Pancreas (tissue), 10 donors: ENCODE results near the gene RAD52. TPM values are rescaled to one million over a fixed set of nuclear protein-coding genes. Genes with fewer than 3 reads are reported as not detected.
A peak's percentile ranks its signal among the peaks of the same experiment; 100 is the strongest.

ENCODE experiments used
- ATAC-seq, 4 donors: fragments of 200-7000 bp; cut with Tn5 transposase; one replicate each; pipeline versions ENCODE4 v1.8.0 to v1.9.1; 2020; ENCODE audit warnings: mild to moderate bottlenecking in 4 of 4, moderate library complexity in 4 of 4
- DNase-seq, 6 donors: peaks; one replicate each; pipeline ENCODE4 v3.0.0-alpha.2; 2020
- FAIRE-seq: peaks from 2 replicates; lab custom pipeline; 2012; peaks lifted over from hg19 to GRCh38; lab: Jason Lieb, UNC
- H3K27ac ChIP-seq, 4 donors: fragments of 200-600 bp; sonication (generic); 1 replicate in 3 of 4; 2 replicates in 1 of 4; pipeline versions ENCODE4 v1.5.0 to v1.8.0; 2020
- H3K27me3 ChIP-seq, 4 donors: fragments of 200-600 bp; one replicate each; pipeline ENCODE4 v1.8.0; 2021
- H3K36me3 ChIP-seq, 3 donors: fragments of 200-600 bp; sonication (generic) in 1 of 3; one replicate each; pipeline versions ENCODE4 v1.5.0 to v1.8.0; 2020 to 2021
- H3K4me1 ChIP-seq, 3 donors: fragments of 200-600 bp; one replicate each; pipeline ENCODE4 v1.8.0; 2021
- H3K4me3 ChIP-seq, 4 donors: fragments of 200-600 bp; sonication (generic) in 2 of 4; one replicate each; pipeline versions ENCODE4 v1.5.0 to v1.8.0; 2020 to 2021
- H3K9me3 ChIP-seq, 4 donors: fragments of 200-600 bp; one replicate each; pipeline ENCODE4 v1.8.0; 2021
- WGBS, 2 donors: extraction: QIAGEN DNeasy Blood & Tissue Kit; methylation state at CpG; one replicate each; pipeline ENCODE4 v1.1.7; 2013; 5-methylcytosine and 5-hydroxymethylcytosine counted together
- intact Hi-C, 3 donors: fragments of 100-400 bp; cut with DNase I; formaldehyde crosslinking; loops; one replicate each; pipeline versions ENCODE4 v1.11.1 to v1.14.2; 2022
- polyA plus RNA-seq, 2 donors: library from polyadenylated mRNA; stranded (reverse); fragments of 200-250 nt; gene quantifications; one replicate each; pipeline ENCODE4 v1.2.3, GENCODE V29; 2013
- total RNA-seq, 6 donors: library from RNA; stranded (reverse); fragmentation: NEBNext Ultra II Directional in 4 of 6; extraction: Animal tissue kit (Norgen Biotek cat#: 25700) in 4 of 6; gene quantifications; one replicate each; pipeline versions ENCODE4 v1.2.1 to v1.2.4, GENCODE V29; 2021 to 2023
- TF ChIP-seq, protein P1 (sequence below), 4 donors: fragments of 200-600 bp; sonication (generic) in 3 of 4; IDR thresholded peaks; one replicate each; pipeline versions ENCODE4 v1.5.0 to v1.8.0; 2021; ENCODE audit warnings: antibody characterized with exemption in 4 of 4
- donor health status: healthy with polysubstance abuse.
- donor health status: DM: no; HTN: no; CAD: no; lungs with moderate emphysema.
- donor health status: DM: no; HTN: no; CAD: no.
- donor health status: control.
- donor health status: control.
- donor health status: Bipolar disorder and iron deficiency.
- donor health status: DM: yes; HTN: yes; CAD: no.
- donor health status: DM: no; HTN: no; CAD: no.
- donor health status: DM: no; HTN: no; CAD: no.
- donor health status: DM: yes; HTN: yes; CAD: no.

RAD52 gene
- total and polyA plus RNA-seq, 8 donors = 5.0 to 15.5 (median 7.2) TPM

GRCh38 chr12:992647-993046, 43.2 kb upstream of the RAD52 start:
- DNase-seq (no peak), ATAC-seq (no peak), FAIRE-seq (no peak)
- Histone ChIP-seq H3K4me3 (peak overlapping the region in 1 of 4 donors; percentile 89), H3K4me1 (peaks cover 3 to 19% (median 15%) of the 10 kb centered on the region in 3 donors), H3K9me3 (no peaks in the 10 kb centered on the region), H3K36me3 (no peaks in the 10 kb centered on the region), H3K27ac (no peak overlapping the region), H3K27me3 (no peaks in the 10 kb centered on the region)
- WGBS, 2 donors = 2 to 7% methylated on average over 1 of the region's 1 CpG
- intact Hi-C loops = no loop called here
- TF ChIP-seq, protein P1, sequence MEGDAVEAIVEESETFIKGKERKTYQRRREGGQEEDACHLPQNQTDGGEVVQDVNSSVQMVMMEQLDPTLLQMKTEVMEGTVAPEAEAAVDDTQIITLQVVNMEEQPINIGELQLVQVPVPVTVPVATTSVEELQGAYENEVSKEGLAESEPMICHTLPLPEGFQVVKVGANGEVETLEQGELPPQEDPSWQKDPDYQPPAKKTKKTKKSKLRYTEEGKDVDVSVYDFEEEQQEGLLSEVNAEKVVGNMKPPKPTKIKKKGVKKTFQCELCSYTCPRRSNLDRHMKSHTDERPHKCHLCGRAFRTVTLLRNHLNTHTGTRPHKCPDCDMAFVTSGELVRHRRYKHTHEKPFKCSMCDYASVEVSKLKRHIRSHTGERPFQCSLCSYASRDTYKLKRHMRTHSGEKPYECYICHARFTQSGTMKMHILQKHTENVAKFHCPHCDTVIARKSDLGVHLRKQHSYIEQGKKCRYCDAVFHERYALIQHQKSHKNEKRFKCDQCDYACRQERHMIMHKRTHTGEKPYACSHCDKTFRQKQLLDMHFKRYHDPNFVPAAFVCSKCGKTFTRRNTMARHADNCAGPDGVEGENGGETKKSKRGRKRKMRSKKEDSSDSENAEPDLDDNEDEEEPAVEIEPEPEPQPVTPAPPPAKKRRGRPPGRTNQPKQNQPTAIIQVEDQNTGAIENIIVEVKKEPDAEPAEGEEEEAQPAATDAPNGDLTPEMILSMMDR (IDR thresholded peaks at IDR 0.05) = no peak

GRCh38 chr12:991350-992333, 42.1 kb upstream of the RAD52 start:
- peak overlapping the region; percentile 96 to 99 (median 98) for H3K27ac ChIP-seq

DNA sequence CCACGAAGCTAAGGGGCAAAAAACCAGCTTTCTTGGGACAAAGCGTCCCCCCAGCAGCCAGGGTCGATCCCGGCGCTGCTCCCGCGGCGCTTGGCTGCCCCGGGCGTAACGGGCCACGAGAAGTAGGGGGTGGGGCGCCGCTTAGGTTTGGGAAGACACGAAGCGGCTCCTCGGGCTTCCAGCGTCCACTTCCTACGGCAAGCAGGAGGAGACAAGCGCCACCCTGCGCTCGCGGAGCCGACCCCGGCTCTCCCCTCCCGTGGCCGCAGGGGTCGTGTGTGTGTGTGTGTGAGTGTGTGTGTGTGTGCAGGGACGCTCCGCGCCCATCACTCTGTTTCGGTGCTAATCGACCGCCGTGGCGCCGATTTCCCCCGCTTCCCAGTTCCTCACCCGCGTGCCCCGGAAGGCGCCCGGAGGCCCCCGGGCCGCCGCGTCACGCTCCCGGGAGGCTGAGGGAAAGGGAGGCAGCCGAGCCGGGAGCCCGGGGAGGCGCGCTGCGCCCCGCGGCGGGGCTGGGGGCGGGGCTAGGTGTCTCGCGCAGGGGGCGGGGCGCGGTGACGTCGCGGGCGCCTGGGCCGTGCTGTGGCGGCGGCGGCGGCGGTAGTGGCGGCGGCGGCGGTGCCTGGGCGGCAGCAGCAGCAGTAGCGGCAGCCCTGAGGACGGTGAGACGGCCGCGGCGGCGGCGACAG, 41.3 kb upstream of the RAD52 start, which contains the start of gene ERC1:
Gene ERC1, plus strand, starts transcription at position 563 of the 689 bp plus-strand sequence. CDS start 36,681 bp downstream, outside the sequence.
- WGBS, 2 donors = 0% methylated on average over 37 to 87 of the region's 87 CpGs
- FAIRE-seq = no peak
- Histone ChIP-seq H3K9me3 (no peaks in the 10 kb centered on the region), H3K36me3 (no peaks in the 10 kb centered on the region), H3K4me3 (peak within 1 kb of the TSS; percentile 59 to 89 (median 69)), H3K4me1 (peaks cover 3 to 19% (median 15%) of the 10 kb centered on the region in 3 donors), H3K27ac (peak within 1 kb of the TSS; percentile 96 to 99 (median 98)), H3K27me3 (no peaks in the 10 kb centered on the region)
- ATAC-seq = peak; percentile 91 to 95 (median 94)
- intact Hi-C loops = no loop called here
- TF ChIP-seq, protein P1 (IDR thresholded peaks at IDR 0.05) = no peak
- DNase-seq = peak; percentile 84 to 97 (median 90)

More at GRCh38 chr12:991350-992333, 42.1 kb upstream of the RAD52 start:
- 5 to 9% methylated on average over 26 to 48 of the region's 48 CpGs for WGBS, 2 donors
- FAIRE-seq (no peak), ATAC-seq (peak; percentile 18 to 41 (median 23)), DNase-seq (peak in 2 of 6 donors; percentile 56 to 88)
- Histone ChIP-seq H3K36me3 (no peaks in the 10 kb centered on the region), H3K9me3 (no peaks in the 10 kb centered on the region), H3K4me3 (peak overlapping the region; percentile 59 to 89 (median 69)), H3K27me3 (no peaks in the 10 kb centered on the region), H3K4me1 (peaks cover 3 to 19% (median 15%) of the 10 kb centered on the region in 3 donors)
- TF ChIP-seq, protein P1 (IDR thresholded peaks at IDR 0.05) = no peak
- intact Hi-C loops = no loop called here

GRCh38 chr12:989751-990660, 40.5 kb upstream of the RAD52 start:
- peaks cover 3 to 19% (median 15%) of the 10 kb centered on the region in 3 donors for H3K4me1 ChIP-seq
- DNase-seq = peak; percentile 61 to 88 (median 74)
- H3K4me3 ChIP-seq = peak overlapping the region; percentile 43 to 89 (median 69)
- WGBS, 2 donors = 1% methylated on average over 40 of the region's 40 CpGs
- no peaks in the 10 kb centered on the region for H3K36me3 ChIP-seq
- no peak for FAIRE-seq
- H3K9me3 ChIP-seq = no peaks in the 10 kb centered on the region
- intact Hi-C loops = no loop called here
- peak; percentile 59 to 75 (median 66) for ATAC-seq
- TF ChIP-seq, protein P1 (IDR thresholded peaks at IDR 0.05) = no peak
- H3K27ac ChIP-seq = peak overlapping the region; percentile 96 to 99 (median 98)
- no peaks in the 10 kb centered on the region for H3K27me3 ChIP-seq
